Right atrium auricular region (tissue), 2 donors: Measurements from ENCODE around the gene LYPD8. TPM values are rescaled to one million over a fixed set of nuclear protein-coding genes. Genes with fewer than 3 reads are reported as not detected.
A peak's percentile ranks its signal among the peaks of the same experiment; 100 is the strongest.

Experiments used
- DNase-seq: peaks from one replicate; pipeline ENCODE4 v3.0.0-alpha.2; 2019; ENCODE audit warnings: low spot score
- H3K27ac ChIP-seq, 2 donors: fragments of 200-600 bp; sonication (generic); 1 replicate in 1 of 2; 2 replicates in 1 of 2; pipeline ENCODE4 v1.5.1; 2016 to 2019
- H3K27me3 ChIP-seq, 2 donors: fragments of 200-600 bp; sonication (generic); one replicate each; pipeline versions ENCODE4 v1.5.1 to v1.6.0; 2017 to 2019
- H3K36me3 ChIP-seq: fragments of 200-600 bp; sonication (generic); one replicate; pipeline ENCODE4 v1.5.1; 2016
- H3K4me1 ChIP-seq, 2 donors: fragments of 200-600 bp; sonication (generic); one replicate each; pipeline versions ENCODE4 v1.5.1 to v1.6.0; 2017 to 2019
- H3K4me3 ChIP-seq, 2 donors: fragments of 200-600 bp; sonication (generic); 1 replicate in 1 of 2; 2 replicates in 1 of 2; pipeline ENCODE4 v1.5.1; 2017 to 2019; ENCODE audit warnings: mild to moderate bottlenecking in 1 of 2, moderate library complexity in 1 of 2
- H3K9me3 ChIP-seq, 2 donors: fragments of 200-600 bp; sonication (generic); one replicate each; pipeline ENCODE4 v1.5.1; 2019
- CTCF ChIP-seq, 2 donors: fragments of 200-600 bp; sonication (generic); IDR thresholded peaks; one replicate each; pipeline ENCODE4 v1.5.1; 2019; ENCODE audit warnings: antibody characterized with exemption in 2 of 2
- total RNA-seq, 2 donors: library from RNA; depleted of rRNA; stranded (reverse); fragments of >200 nt; gene quantifications; one replicate each; pipeline ENCODE4 v1.1.0, GENCODE V29; 2016

Gene LYPD8
- total RNA-seq, 2 donors from 2014 or later, result not detected

GRCh38 chr1:248696261-248696660 lies 59.3 kb downstream of the LYPD8 start:
- DNase-seq, result no peak
- peak in 1 of 2 donors; percentile 20 for TF ChIP-seq CTCF (IDR thresholded peaks at IDR 0.05)
- Histone ChIP-seq H3K36me3 (no peaks in the 10 kb centered on the region), H3K4me1 (no peaks in the 10 kb centered on the region), H3K9me3 (no peaks in the 10 kb centered on the region), H3K27me3 (no peaks in the 10 kb centered on the region), H3K27ac (no peak overlapping the region), H3K4me3 (no peak overlapping the region)

GRCh38 chr1:248695451-248696132 lies 60.0 kb downstream of the LYPD8 start:
- no peaks in the 10 kb centered on the region for H3K27me3 ChIP-seq

GRCh38 chr1:248691567-248692155 lies 63.9 kb downstream of the LYPD8 start:
- Histone ChIP-seq H3K27ac (no peak overlapping the region), H3K4me1 (no peaks in the 10 kb centered on the region), H3K36me3 (no peaks in the 10 kb centered on the region), H3K27me3 (no peaks in the 10 kb centered on the region), H3K9me3 (no peaks in the 10 kb centered on the region), H3K4me3 (no peak overlapping the region)
- no peak for TF ChIP-seq CTCF (IDR thresholded peaks at IDR 0.05)
- no peak for DNase-seq

More at GRCh38 chr1:248695451-248696132, 60.0 kb downstream of the LYPD8 start:
- H3K4me3 ChIP-seq, result no peak overlapping the region
- DNase-seq, result no peak
- H3K27ac ChIP-seq, result no peak overlapping the region
- H3K36me3 ChIP-seq, result no peaks in the 10 kb centered on the region
- no peaks in the 10 kb centered on the region for H3K9me3 ChIP-seq
- no peak for TF ChIP-seq CTCF (IDR thresholded peaks at IDR 0.05)
- H3K4me1 ChIP-seq, result no peaks in the 10 kb centered on the region

Other genes starting within 250 kb of the LYPD8 start
- gene OR2G6, start 247.7 kb downstream of the LYPD8 start, total RNA-seq, result not detected
- not detected for gene OR2T29, start 193.0 kb downstream of the LYPD8 start, total RNA-seq
- gene OR2T34, start 181.0 kb downstream of the LYPD8 start, total RNA-seq, result not detected
- gene OR2T10, start 158.1 kb downstream of the LYPD8 start, total RNA-seq, result not detected
- not detected for gene OR2T11, start 120.7 kb downstream of the LYPD8 start, total RNA-seq
- gene OR2T35, start 110.5 kb downstream of the LYPD8 start, total RNA-seq, result not detected
- gene OR2T27, start 100.2 kb downstream of the LYPD8 start, total RNA-seq, result not detected
- not detected for gene OR14I1, start 53.0 kb downstream of the LYPD8 start, total RNA-seq
- gene SH3BP5L, start 70.2 kb upstream of the LYPD8 start, total RNA-seq, result 10 to 100 TPM; 13.6 to 18.5 TPM
- gene ZNF672, start 82.5 kb upstream of the LYPD8 start, total RNA-seq, result 10 to 100 TPM; 55.3 to 59.1 TPM
- gene ZNF692, start 103.3 kb upstream of the LYPD8 start, total RNA-seq, result 10 to 100 TPM in 1 of 2 donors, 1 to 10 TPM in 1; 9.7 to 11.8 TPM
- 1 to 10 TPM; 2.4 to 3.1 TPM for gene PGBD2, start 150.5 kb upstream of the LYPD8 start, total RNA-seq